Limb (tissue), 2 donors: Measurements from ENCODE around the gene RTN4R.

Experiments used
- DNase-seq, 2 donors: peaks; one replicate each; pipeline ENCODE4 v3.0.0-alpha.2; 2016; ENCODE audit errors: extremely low spot score in 2 of 2

Gene RTN4R

DNA sequence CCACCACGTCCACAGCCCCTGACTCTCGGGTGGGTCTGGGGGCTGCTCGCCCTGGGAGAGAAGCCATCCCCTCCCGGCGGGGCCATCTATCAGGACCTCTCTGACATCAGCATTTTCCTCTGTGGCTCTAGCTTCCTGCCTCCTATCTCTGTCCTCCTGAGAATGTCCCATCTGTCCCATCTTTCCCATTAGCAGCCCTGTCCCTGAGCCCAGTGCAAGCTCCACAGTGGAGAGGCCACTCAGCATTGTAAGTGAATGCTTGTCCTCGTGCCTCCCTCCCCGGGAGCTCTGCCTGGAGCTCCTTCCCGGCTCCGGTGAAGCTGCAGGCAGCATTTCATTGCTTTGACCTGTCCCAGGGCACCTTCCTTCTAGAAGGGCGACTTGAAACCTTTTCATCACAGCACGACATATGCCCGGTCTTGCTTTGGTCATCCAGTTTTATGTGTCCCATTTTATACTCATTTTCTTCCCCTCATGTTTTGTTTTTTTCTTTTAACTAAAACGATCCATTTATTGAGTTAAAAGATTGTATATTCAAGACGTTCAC, 49.7 kb downstream of the RTN4R start:
- no peak for DNase-seq

DNA sequence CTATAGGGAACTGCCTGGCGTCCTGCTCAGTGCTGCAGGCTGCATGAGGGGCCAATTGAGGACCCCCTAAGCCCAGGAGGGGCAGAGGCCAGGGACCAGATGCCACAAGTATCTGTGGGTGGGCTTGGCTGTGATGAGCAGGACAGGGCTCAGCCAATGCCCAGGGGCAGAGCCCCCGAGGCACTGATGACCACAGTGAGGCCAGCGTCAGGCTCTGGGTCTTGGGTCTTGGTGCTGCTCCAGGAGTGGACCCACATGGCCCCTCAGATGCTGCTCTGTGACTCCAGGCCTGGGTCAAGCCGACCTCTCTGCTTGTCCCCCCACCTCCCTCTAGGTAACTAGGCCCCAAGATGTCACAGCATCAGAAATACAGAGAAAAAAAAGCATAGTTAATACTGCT, 50.6 kb downstream of the RTN4R start:
- DNase-seq, result no peak

DNA sequence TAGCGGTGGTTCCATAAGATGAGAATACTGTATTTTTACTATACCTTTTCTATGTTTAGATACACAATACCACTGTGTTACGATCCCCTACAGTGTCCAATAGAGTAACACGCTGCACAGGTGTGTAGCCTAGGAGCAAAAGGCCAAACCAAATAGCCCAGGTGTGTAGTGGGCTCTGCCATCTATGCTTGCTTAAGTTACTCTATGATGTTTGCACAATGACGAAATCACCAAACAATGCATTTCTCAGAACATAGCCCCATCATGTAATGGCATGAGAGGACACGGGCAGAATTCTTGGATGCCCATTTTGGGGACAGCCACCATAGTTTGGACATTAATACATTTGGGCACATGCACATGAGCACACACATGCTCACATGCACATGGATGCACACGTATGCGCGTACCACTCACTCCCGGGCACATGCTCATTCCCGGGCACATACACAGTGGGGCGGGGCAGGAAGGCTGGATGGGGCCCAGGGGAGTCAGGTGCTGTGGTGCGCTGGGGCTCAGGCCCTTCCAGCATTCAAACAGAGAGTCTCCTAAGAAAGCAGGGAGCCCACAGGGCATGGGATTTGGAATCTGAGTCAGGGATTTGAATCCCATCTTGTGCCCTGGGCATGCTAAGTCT, 51.1 kb downstream of the RTN4R start:
- no peak for DNase-seq

DNA sequence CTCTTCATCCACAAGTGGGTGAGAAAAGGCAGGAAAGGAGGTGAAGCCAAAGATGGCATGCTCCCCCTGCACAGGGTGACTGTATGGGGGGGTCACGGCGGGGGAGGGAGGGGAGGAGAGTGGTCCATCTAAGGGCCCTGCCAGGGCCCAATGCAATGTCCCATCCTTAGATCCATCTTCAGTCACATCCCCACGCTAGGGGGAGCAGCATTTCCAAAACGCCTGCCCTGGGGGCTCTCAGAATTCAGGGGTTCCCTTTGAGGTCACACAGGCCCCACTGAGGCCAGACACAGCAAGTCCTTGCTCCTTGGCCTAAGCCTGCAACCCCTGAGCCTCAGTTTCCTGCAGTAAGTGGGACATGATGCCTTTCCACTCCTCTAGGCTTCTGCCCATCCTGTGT, 52.4 kb downstream of the RTN4R start:
- DNase-seq, result no peak

- DNase-seq, result no peak
These were observed 53.3 kb downstream of the RTN4R start for GRCh38 chr22:20214853-20215252.

DNA sequence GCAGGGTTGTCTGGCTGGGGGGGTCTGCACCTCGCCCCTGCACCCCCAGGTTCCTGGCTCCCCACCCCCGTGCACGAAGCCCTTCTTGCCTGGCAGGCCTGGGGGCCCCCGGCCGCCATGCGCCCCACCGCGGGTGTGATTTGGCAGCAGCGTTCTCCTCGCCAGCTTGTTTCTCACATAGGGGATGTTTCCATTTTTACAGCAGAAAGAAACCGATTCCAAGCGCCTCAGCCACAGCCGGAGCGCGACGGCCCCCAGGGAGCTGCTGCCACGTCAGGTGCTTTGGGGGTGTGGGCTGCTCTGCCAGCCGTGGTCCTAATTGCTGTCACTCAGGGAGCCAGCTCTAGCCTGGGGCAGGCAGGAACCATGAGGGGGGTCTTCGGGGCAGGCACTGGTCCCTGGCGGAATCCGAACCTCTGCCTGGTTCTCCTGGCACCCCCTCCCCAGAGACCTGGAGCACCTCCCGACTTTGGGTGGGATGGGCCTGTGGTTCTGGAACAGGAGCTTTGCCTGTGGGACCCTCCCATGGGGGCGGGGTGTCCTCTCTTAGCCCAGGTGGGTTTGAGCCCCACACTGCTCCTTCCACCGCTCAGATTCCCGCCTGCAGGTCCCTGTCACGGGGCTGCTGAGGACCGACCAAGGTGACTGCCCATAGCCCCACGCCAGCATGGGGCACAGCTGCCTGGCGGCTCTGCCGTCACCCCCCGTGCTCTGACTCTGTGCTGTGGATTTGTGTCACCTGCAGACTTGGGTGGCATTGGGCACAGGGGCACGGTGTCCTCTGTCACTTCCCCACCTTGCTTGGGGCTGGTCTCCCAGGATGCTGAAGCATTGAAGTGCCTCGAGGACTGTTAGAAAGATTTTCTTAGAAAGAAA, 54.0 kb downstream of the RTN4R start:
- peak in 1 of 2 donors; percentile 53 for DNase-seq

- DNase-seq, result no peak
These were observed 55.1 kb downstream of the RTN4R start for GRCh38 chr22:20212754-20213699.

DNA sequence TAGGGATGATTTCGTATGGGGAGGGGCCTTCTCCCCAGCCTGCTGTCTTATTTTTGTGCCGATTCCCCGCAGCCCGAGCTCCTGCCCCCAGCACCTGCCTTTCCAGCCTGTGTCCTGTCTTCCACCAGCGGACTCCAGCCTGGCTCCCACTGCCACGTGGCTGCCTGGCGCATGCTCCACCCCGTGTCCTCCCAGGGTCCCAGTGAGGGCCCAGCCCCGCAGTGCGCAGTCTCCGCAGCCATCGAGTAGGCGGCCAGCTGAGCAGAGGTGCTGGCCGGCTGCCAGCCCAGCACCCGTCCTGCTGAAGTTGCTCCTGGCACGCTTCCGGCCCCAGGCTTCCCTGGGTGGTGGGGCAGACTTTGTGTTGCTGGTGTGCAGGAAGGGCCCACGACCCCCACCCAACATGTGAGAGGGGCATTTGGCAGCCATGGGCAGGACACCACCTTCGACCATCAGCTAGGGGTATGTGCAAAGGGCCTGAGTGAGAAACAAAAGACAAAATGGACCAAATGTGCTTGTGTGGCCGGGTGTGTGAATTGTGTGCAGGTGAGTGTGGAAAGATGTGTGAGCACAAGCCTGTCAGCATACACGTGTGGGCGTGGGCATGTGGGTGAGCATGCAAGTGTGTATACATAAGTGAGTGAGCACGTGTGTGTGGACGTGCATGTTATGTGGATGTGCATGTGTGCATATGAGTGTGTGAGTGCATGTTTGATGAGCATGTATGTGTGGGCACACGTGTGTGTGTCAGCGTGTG, 55.9 kb downstream of the RTN4R start:
- peak; percentile 9 to 63 for DNase-seq

- DNase-seq, result no peak
These were observed 56.6 kb downstream of the RTN4R start for GRCh38 chr22:20211409-20211996.

DNA sequence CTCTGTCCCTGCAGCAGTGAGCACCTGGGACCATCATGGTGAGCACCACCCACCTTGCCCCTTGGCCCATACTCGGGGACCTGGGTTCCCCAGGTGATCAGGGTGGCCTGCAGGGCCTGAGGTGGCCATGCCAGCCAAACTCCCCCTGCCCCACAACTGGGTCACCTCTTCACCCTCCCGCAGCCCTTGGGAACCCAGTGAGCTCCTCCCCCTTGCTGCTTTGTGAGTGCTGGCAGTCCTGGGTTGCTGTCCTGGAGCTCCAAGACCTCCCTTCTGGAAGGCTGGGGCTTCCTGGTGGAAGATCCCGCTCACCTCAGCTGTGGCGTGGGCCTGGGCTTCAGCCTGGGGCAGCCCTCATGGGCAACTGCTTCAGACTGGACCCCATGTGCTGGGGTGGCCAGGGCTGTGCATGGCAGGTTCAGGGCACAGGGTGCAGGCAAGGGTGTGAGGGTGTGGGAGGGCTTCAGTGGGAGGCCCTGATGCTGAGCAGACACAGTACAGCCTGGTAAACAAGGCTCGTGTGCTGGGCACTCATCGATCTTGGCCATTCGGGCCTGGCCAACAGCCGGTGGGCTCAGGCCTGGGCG, 57.6 kb downstream of the RTN4R start:
- DNase-seq, result no peak

- no peak for DNase-seq
These were observed 58.3 kb downstream of the RTN4R start for GRCh38 chr22:20209761-20210250.

GRCh38 chr22:20208713-20209310, 59.3 kb downstream of the RTN4R start:
- no peak for DNase-seq

- no peak for DNase-seq
These were observed 60.7 kb downstream of the RTN4R start for GRCh38 chr22:20207277-20208025.

GRCh38 chr22:20206709-20207215, 61.4 kb downstream of the RTN4R start:
- DNase-seq, result no peak

DNA sequence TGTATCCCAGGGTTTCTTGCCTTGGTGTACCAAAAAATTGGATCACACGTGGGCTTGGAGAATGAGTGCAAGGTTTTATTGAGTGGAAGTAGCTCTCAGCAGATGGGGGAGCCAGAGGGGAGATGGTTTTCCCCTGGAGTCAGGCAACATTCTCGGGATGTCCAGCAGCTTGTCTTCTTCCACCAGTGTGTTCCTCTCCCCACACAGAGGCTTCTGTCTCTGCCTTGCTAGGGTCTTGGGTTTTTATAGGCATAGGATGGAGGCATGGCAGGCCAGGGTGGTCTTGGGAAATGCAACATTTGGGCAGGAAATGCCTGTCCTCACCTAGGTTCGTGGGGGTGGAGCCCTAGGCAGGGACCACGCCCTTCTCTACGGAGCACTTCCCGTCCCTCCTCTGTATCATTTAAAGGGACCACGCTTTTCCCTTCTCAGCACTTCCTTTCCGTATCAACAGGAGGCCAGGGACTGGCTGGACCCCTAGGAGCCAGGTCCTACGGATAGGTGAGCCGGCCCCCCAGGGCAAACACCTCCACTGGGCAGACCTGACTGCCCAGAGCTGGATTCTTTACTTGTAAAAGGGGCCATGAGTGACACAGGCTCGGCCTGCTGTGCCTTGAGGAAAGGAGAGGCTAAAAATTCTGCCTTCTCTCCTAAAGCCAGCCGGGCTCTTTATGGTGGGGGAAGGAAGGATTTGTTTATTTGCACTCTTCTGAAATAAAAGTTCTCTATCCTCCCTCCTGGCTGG, 62.0 kb downstream of the RTN4R start:
- peak; percentile 61 to 68 for DNase-seq

DNA sequence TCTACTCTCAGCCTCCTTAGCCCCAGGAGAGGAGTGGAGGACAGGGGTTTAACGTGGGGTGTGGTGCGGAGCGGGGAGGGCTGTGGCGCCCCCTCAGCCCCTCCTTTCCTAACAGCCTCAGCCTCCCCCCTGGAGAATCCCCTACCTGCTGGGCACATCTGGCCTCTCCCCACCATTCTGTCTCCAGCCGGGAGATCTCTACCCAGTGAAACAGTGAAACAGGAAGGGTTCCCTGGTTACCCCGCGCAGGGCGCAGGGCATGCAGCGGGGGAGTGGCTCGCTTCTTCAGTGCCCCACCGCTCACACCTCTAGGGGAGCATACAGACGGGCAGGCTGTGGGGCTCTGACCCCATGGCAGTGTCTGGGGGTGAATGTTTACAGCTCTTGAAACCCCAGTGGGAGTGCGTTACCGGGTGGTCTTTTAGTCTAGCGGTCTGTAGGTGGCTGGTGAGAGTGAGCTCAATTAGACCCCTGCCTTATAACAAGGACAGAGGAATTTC, 62.6 kb downstream of the RTN4R start:
- DNase-seq, result no peak

- peak in 1 of 2 donors; percentile 67 for DNase-seq
These were observed 63.3 kb downstream of the RTN4R start for GRCh38 chr22:20204806-20205205.

- no peak for DNase-seq
These were observed 63.8 kb downstream of the RTN4R start for GRCh38 chr22:20204311-20204710.
